ENCODE measurements around the gene IGFBP3.
A peak's percentile ranks its signal among the peaks of the same experiment; 100 is the strongest.
"Not testable (repeated sequence)": the region's sequence is repeated elsewhere in the genome, so short reads cannot be mapped to it uniquely, and the experiment has no call there.

Gene IGFBP3

GRCh38 chr7:45962861-45963260 lies 41.8 kb upstream of the IGFBP3 start:
- Histone ChIP-seq H3K9me3 (ENCODE audit: control extremely low read depth in 1 of 5, control insufficient read depth in 4 of 5, insufficient read depth in 2 of 5, low read depth in 1 of 5, low read length in 4 of 5) (no peaks in the 10 kb centered on the region), H3K27me3 (replicated peaks in 2 of 5; ENCODE audit: control insufficient read depth in 4 of 5, insufficient read depth in 5 of 5, low read length in 4 of 5) (peaks cover 0 to 4% (median 2%) of the 10 kb centered on the region in 5 experiments), H3K4me3 (ENCODE audit: control insufficient read depth in 1 of 7, extremely low read depth in 1 of 7, insufficient read depth in 4 of 7, low read depth in 2 of 7, low read length in 6 of 7) (no peak overlapping the region), H3K27ac (ENCODE audit: insufficient read depth in 1 of 2, low read depth in 1 of 2, low read length in 2 of 2, poor library complexity in 1 of 2, severe bottlenecking in 2 of 2) (no peak overlapping the region), H3K4me1 (ENCODE audit: control extremely low read depth in 1 of 4, control insufficient read depth in 4 of 4, insufficient read depth in 4 of 4, low read length in 3 of 4) (no peaks in the 10 kb centered on the region), H3K36me3 (ENCODE audit: control insufficient read depth in 4 of 4, insufficient read depth in 4 of 4, low read length in 3 of 4) (no peaks in the 10 kb centered on the region)
- ChIA-PET POLR2A (interaction anchor here (0.5 kb wide), 1 partner anchor 373 kb away, joined by 3 read pairs; no protein-coding TSS in a partner anchor), CTCF (no interaction called here)
- 100% methylated on average over 3 of the region's 6 CpGs for WGBS (ENCODE audit: insufficient coverage)
- no peak for DNase-seq

DNA sequence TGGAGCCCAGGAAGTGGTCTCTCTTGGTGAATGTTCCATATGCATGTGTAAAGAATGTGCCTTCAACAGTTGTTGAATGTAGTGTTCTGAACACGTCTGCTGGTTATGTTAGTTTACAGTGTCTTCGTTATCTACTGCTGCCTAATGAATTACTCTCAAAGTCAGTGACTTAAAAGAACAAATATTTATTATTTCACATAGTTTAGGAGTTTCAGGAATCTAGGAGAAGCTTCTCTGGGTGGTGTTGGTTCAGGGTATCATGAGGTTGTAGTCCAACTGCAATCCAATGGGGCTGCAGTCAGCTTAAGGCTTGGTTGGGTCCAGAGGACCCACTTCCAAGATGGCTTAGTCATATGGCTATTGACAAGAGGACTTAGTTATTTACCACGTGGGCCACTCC lies 36.6 kb upstream of the IGFBP3 start:
- WGBS (ENCODE audit: insufficient coverage), result 64% methylated on average over 1 of the region's 3 CpGs
- POLR2A ChIA-PET, result no interaction called here
- no peak for DNase-seq
- Histone ChIP-seq H3K27me3 (replicated peaks in 2 of 5; ENCODE audit: control insufficient read depth in 4 of 5, insufficient read depth in 5 of 5, low read length in 4 of 5) (peaks cover 0 to 4% (median 0%) of the 10 kb centered on the region in 5 experiments), H3K27ac (ENCODE audit: insufficient read depth in 1 of 2, low read depth in 1 of 2, low read length in 2 of 2, poor library complexity in 1 of 2, severe bottlenecking in 2 of 2) (no peak overlapping the region), H3K9me3 (ENCODE audit: control extremely low read depth in 1 of 5, control insufficient read depth in 4 of 5, insufficient read depth in 2 of 5, low read depth in 1 of 5, low read length in 4 of 5) (peaks cover 0 to 8% (median 2%) of the 10 kb centered on the region in 5 experiments), H3K4me1 (ENCODE audit: control extremely low read depth in 1 of 4, control insufficient read depth in 4 of 4, insufficient read depth in 4 of 4, low read length in 3 of 4) (peaks cover 0 to 3% (median 0%) of the 10 kb centered on the region in 4 experiments), H3K36me3 (ENCODE audit: control insufficient read depth in 4 of 4, insufficient read depth in 4 of 4, low read length in 3 of 4) (no peaks in the 10 kb centered on the region), H3K4me3 (ENCODE audit: control insufficient read depth in 1 of 7, extremely low read depth in 1 of 7, insufficient read depth in 4 of 7, low read depth in 2 of 7, low read length in 6 of 7) (no peak overlapping the region)
- CTCF ChIA-PET, result interaction anchor here (2.1 kb wide), 1 partner anchor 35 kb away, joined by 5 read pairs; no protein-coding TSS in a partner anchor

- Histone ChIP-seq H3K36me3 (ENCODE audit: control insufficient read depth in 4 of 4, insufficient read depth in 4 of 4, low read length in 3 of 4) (no peaks in the 10 kb centered on the region), H3K27me3 (replicated peaks in 2 of 5; ENCODE audit: control insufficient read depth in 4 of 5, insufficient read depth in 5 of 5, low read length in 4 of 5) (no peaks in the 10 kb centered on the region), H3K4me3 (ENCODE audit: control insufficient read depth in 1 of 7, extremely low read depth in 1 of 7, insufficient read depth in 4 of 7, low read depth in 2 of 7, low read length in 6 of 7) (no peak overlapping the region), H3K27ac (ENCODE audit: insufficient read depth in 1 of 2, low read depth in 1 of 2, low read length in 2 of 2, poor library complexity in 1 of 2, severe bottlenecking in 2 of 2) (no peak overlapping the region), H3K4me1 (ENCODE audit: control extremely low read depth in 1 of 4, control insufficient read depth in 4 of 4, insufficient read depth in 4 of 4, low read length in 3 of 4) (peaks cover 0 to 3% (median 0%) of the 10 kb centered on the region in 4 experiments), H3K9me3 (ENCODE audit: control extremely low read depth in 1 of 5, control insufficient read depth in 4 of 5, insufficient read depth in 2 of 5, low read depth in 1 of 5, low read length in 4 of 5) (peaks cover 0 to 8% (median 2%) of the 10 kb centered on the region in 5 experiments)
- CTCF ChIA-PET, result no interaction called here
- DNase-seq, result no peak
- no CpG with 5 or more reads among the region's 1 CpG for WGBS (ENCODE audit: insufficient coverage)
- POLR2A ChIA-PET, result no interaction called here
Observed at GRCh38 chr7:45955286-45955685, 34.2 kb upstream of the IGFBP3 start.

GRCh38 chr7:45953055-45953454 lies 32.0 kb upstream of the IGFBP3 start:
- CTCF ChIA-PET; H3K4me3 ChIP-seq (ENCODE audit: control insufficient read depth in 1 of 7, extremely low read depth in 1 of 7, insufficient read depth in 4 of 7, low read depth in 2 of 7, low read length in 6 of 7); H3K27ac ChIP-seq (ENCODE audit: insufficient read depth in 1 of 2, low read depth in 1 of 2, low read length in 2 of 2, poor library complexity in 1 of 2, severe bottlenecking in 2 of 2); H3K9me3 ChIP-seq (ENCODE audit: control extremely low read depth in 1 of 5, control insufficient read depth in 4 of 5, insufficient read depth in 2 of 5, low read depth in 1 of 5, low read length in 4 of 5); DNase-seq; H3K36me3 ChIP-seq (ENCODE audit: control insufficient read depth in 4 of 4, insufficient read depth in 4 of 4, low read length in 3 of 4); H3K27me3 ChIP-seq (replicated peaks in 2 of 5; ENCODE audit: control insufficient read depth in 4 of 5, insufficient read depth in 5 of 5, low read length in 4 of 5); POLR2A ChIA-PET; H3K4me1 ChIP-seq (ENCODE audit: control extremely low read depth in 1 of 4, control insufficient read depth in 4 of 4, insufficient read depth in 4 of 4, low read length in 3 of 4): not testable (repeated sequence)
- WGBS (ENCODE audit: insufficient coverage), result 97% methylated on average over 18 of the region's 23 CpGs

- Histone ChIP-seq H3K27me3 (replicated peaks in 2 of 5; ENCODE audit: control insufficient read depth in 4 of 5, insufficient read depth in 5 of 5, low read length in 4 of 5) (peaks cover 0 to 16% (median 2%) of the 10 kb centered on the region in 5 experiments), H3K4me1 (ENCODE audit: control extremely low read depth in 1 of 4, control insufficient read depth in 4 of 4, insufficient read depth in 4 of 4, low read length in 3 of 4) (peaks cover 0 to 12% (median 10%) of the 10 kb centered on the region in 4 experiments), H3K9me3 (ENCODE audit: control extremely low read depth in 1 of 5, control insufficient read depth in 4 of 5, insufficient read depth in 2 of 5, low read depth in 1 of 5, low read length in 4 of 5) (no peaks in the 10 kb centered on the region), H3K4me3 (ENCODE audit: control insufficient read depth in 1 of 7, extremely low read depth in 1 of 7, insufficient read depth in 4 of 7, low read depth in 2 of 7, low read length in 6 of 7) (no peak overlapping the region), H3K27ac (ENCODE audit: insufficient read depth in 1 of 2, low read depth in 1 of 2, low read length in 2 of 2, poor library complexity in 1 of 2, severe bottlenecking in 2 of 2) (no peak overlapping the region), H3K36me3 (ENCODE audit: control insufficient read depth in 4 of 4, insufficient read depth in 4 of 4, low read length in 3 of 4) (no peaks in the 10 kb centered on the region)
- ChIA-PET POLR2A (no interaction called here), CTCF (no interaction called here)
- DNase-seq, result no peak
- 100% methylated on average over 3 of the region's 6 CpGs for WGBS (ENCODE audit: insufficient coverage)
Observed at GRCh38 chr7:45944058-45944457, 23.0 kb upstream of the IGFBP3 start.

DNA sequence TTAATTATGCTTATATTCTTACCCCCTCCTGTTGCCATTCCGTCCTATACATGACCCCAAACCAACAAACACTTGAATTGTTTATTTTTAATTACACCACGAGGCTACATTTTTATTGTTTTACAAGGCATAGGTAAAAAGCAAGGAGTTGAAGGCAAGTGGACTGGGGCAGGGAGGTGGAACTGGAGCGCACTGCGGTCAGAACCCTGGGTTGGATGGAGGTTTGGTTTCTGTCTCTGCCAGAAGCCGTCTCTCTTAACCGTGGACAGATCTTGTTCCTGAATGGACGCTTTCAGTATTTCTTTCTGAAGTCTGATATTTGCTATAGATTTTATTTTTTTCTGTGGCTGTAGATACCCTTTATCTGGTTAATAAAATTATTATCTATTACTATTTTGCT lies 19.9 kb upstream of the IGFBP3 start:
- Histone ChIP-seq H3K36me3 (ENCODE audit: control insufficient read depth in 4 of 4, insufficient read depth in 4 of 4, low read length in 3 of 4) (no peaks in the 10 kb centered on the region), H3K27me3 (replicated peaks in 2 of 5; ENCODE audit: control insufficient read depth in 4 of 5, insufficient read depth in 5 of 5, low read length in 4 of 5) (peaks cover 0 to 27% (median 2%) of the 10 kb centered on the region in 5 experiments), H3K27ac (ENCODE audit: insufficient read depth in 1 of 2, low read depth in 1 of 2, low read length in 2 of 2, poor library complexity in 1 of 2, severe bottlenecking in 2 of 2) (no peak overlapping the region), H3K9me3 (ENCODE audit: control extremely low read depth in 1 of 5, control insufficient read depth in 4 of 5, insufficient read depth in 2 of 5, low read depth in 1 of 5, low read length in 4 of 5) (no peaks in the 10 kb centered on the region), H3K4me1 (ENCODE audit: control extremely low read depth in 1 of 4, control insufficient read depth in 4 of 4, insufficient read depth in 4 of 4, low read length in 3 of 4) (peaks cover 0 to 12% (median 10%) of the 10 kb centered on the region in 4 experiments), H3K4me3 (ENCODE audit: control insufficient read depth in 1 of 7, extremely low read depth in 1 of 7, insufficient read depth in 4 of 7, low read depth in 2 of 7, low read length in 6 of 7) (peak overlapping the region in 4 of 7 experiments; percentile 7 to 34 (median 18))
- CTCF ChIA-PET, result no interaction called here
- 59% methylated on average over 3 of the region's 7 CpGs for WGBS (ENCODE audit: insufficient coverage)
- POLR2A ChIA-PET, result no interaction called here
- DNase-seq, result no peak

DNA sequence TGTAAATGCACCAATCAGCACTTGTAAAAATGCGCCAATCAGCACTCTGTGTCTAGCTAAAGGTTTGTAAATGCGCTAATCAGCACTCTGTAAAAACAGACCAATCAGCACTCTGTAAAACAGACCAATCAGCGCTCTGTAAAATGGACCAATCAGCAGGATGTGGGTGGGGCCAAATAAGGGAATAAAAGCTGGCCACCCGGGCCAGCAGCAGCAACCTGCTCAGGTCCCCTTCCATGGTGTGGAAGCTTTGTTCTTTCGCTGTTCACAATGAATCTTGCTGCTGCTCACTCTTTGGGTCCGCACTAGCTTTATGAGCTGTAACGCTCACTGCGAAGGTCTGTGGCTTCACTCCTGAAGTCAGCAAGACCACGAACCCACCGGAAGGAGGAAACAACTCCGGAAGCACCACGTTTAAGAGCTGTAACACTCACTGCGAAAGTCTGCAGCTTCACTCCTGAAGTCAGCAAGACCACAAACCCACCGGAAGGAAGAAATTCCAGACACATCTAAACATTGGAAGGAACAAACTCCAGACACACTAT lies 19.2 kb upstream of the IGFBP3 start:
- CTCF ChIA-PET; H3K9me3 ChIP-seq (ENCODE audit: control extremely low read depth in 1 of 5, control insufficient read depth in 4 of 5, insufficient read depth in 2 of 5, low read depth in 1 of 5, low read length in 4 of 5); POLR2A ChIA-PET; H3K36me3 ChIP-seq (ENCODE audit: control insufficient read depth in 4 of 4, insufficient read depth in 4 of 4, low read length in 3 of 4); H3K27ac ChIP-seq (ENCODE audit: insufficient read depth in 1 of 2, low read depth in 1 of 2, low read length in 2 of 2, poor library complexity in 1 of 2, severe bottlenecking in 2 of 2): not testable (repeated sequence)
- DNase-seq, result peak; percentile 36 to 71 (median 61)
- peaks cover 0 to 12% (median 10%) of the 10 kb centered on the region in 4 experiments for H3K4me1 ChIP-seq (ENCODE audit: control extremely low read depth in 1 of 4, control insufficient read depth in 4 of 4, insufficient read depth in 4 of 4, low read length in 3 of 4)
- H3K27me3 ChIP-seq (replicated peaks in 2 of 5; ENCODE audit: control insufficient read depth in 4 of 5, insufficient read depth in 5 of 5, low read length in 4 of 5), result peaks cover 0 to 26% (median 2%) of the 10 kb centered on the region in 5 experiments
- 54% methylated on average over 12 of the region's 14 CpGs for WGBS (ENCODE audit: insufficient coverage)
- H3K4me3 ChIP-seq (ENCODE audit: control insufficient read depth in 1 of 7, extremely low read depth in 1 of 7, insufficient read depth in 4 of 7, low read depth in 2 of 7, low read length in 6 of 7), result peak overlapping the region in 4 of 7 experiments; percentile 7 to 34 (median 18)
